IMR-90 (cell line): ENCODE data around the gene IRS4. TPM values are rescaled to one million over a fixed set of nuclear protein-coding genes. Genes with fewer than 3 reads are reported as not detected.
A peak's percentile ranks its signal among the peaks of the same experiment; 100 is the strongest.

Experiments used
- ATAC-seq: fragments of 200-7000 bp; cut with Tn5 transposase; 2 replicates; pipeline ENCODE4 v1.9.1; 2020; ENCODE audit warnings: low read depth, mild to moderate bottlenecking, moderate library complexity
- BruUV-seq: library from RNA; stranded (reverse); fragments of 400-500 nt; replicated peaks from 2 replicates; lab custom pipeline; 2021; lab: Mats Ljungman, UMichigan
- CTCF ChIA-PET: fragments of 300-600 bp; formaldehyde crosslinking; extraction: SDS; loops from one replicate; lab custom pipeline; 2021; ENCODE audit warnings: antibody characterized with exemption; lab: Yijun Ruan, JAX
- POLR2A ChIA-PET: fragments of 300-600 bp; sonication (Branson Sonifier 250); formaldehyde crosslinking; loops from one replicate; lab custom pipeline; 2022; ENCODE audit warnings: antibody characterized with exemption; ENCODE audit not compliant: unreplicated experiment; lab: Charles Lee
- DNase-seq: peaks from one replicate; pipeline ENCODE4 v3.0.0; 2013
- H2AFZ ChIP-seq: replicated peaks from 2 replicates; pipeline ENCODE3; 2013; ENCODE audit warnings: low read length, mild to moderate bottlenecking; ENCODE audit not compliant: poor library complexity
- H2AK5ac ChIP-seq: 2 replicates; pipeline ENCODE4 v1.6.1; 2013; ENCODE audit warnings: low read depth, low read length, inconsistent platforms
- H2AK9ac ChIP-seq: replicated peaks from 2 replicates; pipeline ENCODE3; 2013; ENCODE audit warnings: mild to moderate bottlenecking, low read depth, low read length, moderate library complexity; ENCODE audit not compliant: poor library complexity
- H2BK120ac ChIP-seq: 2 replicates; pipeline ENCODE4 v1.6.1; 2013; ENCODE audit warnings: low read depth, low read length, inconsistent platforms
- H2BK15ac ChIP-seq: 3 replicates; pipeline ENCODE4 v1.6.1; 2013; ENCODE audit warnings: low read depth, low read length, inconsistent platforms
- H2BK20ac ChIP-seq: 2 replicates; pipeline ENCODE4 v1.6.1; 2013; ENCODE audit warnings: low read depth, mild to moderate bottlenecking, inconsistent platforms, low read length, moderate library complexity
- H2BK5ac ChIP-seq: 2 replicates; pipeline ENCODE4 v1.6.1; 2013; ENCODE audit warnings: mild to moderate bottlenecking, low read depth, low read length, inconsistent platforms; ENCODE audit not compliant: poor library complexity, severe bottlenecking
- H3K14ac ChIP-seq: replicated peaks from 2 replicates; pipeline ENCODE4 v1.6.1; 2013; ENCODE audit warnings: low read depth, low read length, inconsistent platforms
- H3K18ac ChIP-seq: 2 replicates; pipeline ENCODE4 v1.6.1; 2013; ENCODE audit warnings: low read depth, low read length, control low read depth
- H3K23ac ChIP-seq: 2 replicates; pipeline ENCODE4 v1.6.1; 2013; ENCODE audit warnings: low read depth, low read length, inconsistent platforms
- H3K27ac ChIP-seq: 2 replicates; pipeline ENCODE4 v1.5.1; 2013; ENCODE audit warnings: mild to moderate bottlenecking, control low read depth, low read length; ENCODE audit not compliant: insufficient read depth
- H3K27me3 ChIP-seq: 2 replicates; pipeline ENCODE4 v1.6.1; 2013; ENCODE audit warnings: low read length; ENCODE audit not compliant: control insufficient read depth, insufficient read depth
- H3K36me3 ChIP-seq: 2 replicates; pipeline ENCODE4 v1.6.1; 2013; ENCODE audit warnings: low read length, mixed read lengths; ENCODE audit not compliant: control insufficient read depth, insufficient read depth
- H3K4ac ChIP-seq: 2 replicates; pipeline ENCODE4 v1.6.1; 2013; ENCODE audit warnings: low read depth, low read length, inconsistent platforms
- H3K4me1 ChIP-seq: 2 replicates; pipeline ENCODE4 v1.6.1; 2013; ENCODE audit warnings: low read length, mixed read lengths; ENCODE audit not compliant: control insufficient read depth, insufficient read depth
- H3K4me2 ChIP-seq: 2 replicates; pipeline ENCODE4 v1.6.1; 2013; ENCODE audit warnings: low read depth, mild to moderate bottlenecking, control low read depth, low read length, moderate library complexity
- H3K4me3 ChIP-seq: 2 replicates; pipeline ENCODE4 v1.5.1; 2013; ENCODE audit warnings: low read depth, mild to moderate bottlenecking, control low read depth, low read length, moderate library complexity; ENCODE audit not compliant: insufficient read depth
- H3K56ac ChIP-seq: 2 replicates; pipeline ENCODE4 v1.6.1; 2013; ENCODE audit warnings: low read length, inconsistent platforms; ENCODE audit not compliant: insufficient read depth; ENCODE audit errors: extremely low read depth
- H3K79me1 ChIP-seq, 2 experiments: 2 replicates each; pipeline ENCODE4 v1.6.1; 2013; ENCODE audit warnings: low read length in 2 of 2, inconsistent platforms in 1 of 2, low read depth in 1 of 2
- H3K9ac ChIP-seq: 2 replicates; pipeline ENCODE4 v1.6.1; 2013; ENCODE audit warnings: low read depth, low read length, control low read depth
- H3K9me1 ChIP-seq: 2 replicates; pipeline ENCODE4 v1.6.1; 2013; ENCODE audit warnings: low read length, inconsistent platforms; ENCODE audit not compliant: insufficient read depth
- H3K9me3 ChIP-seq: 2 replicates; pipeline ENCODE4 v1.6.1; 2013; ENCODE audit warnings: low read length; ENCODE audit not compliant: control insufficient read depth, insufficient read depth
- H4K20me1 ChIP-seq: 2 replicates; pipeline ENCODE4 v1.6.1; 2013; ENCODE audit warnings: low read length, inconsistent platforms; ENCODE audit not compliant: insufficient read depth
- H4K5ac ChIP-seq: 2 replicates; pipeline ENCODE4 v1.6.1; 2013; ENCODE audit warnings: mild to moderate bottlenecking, low read depth, low read length, control low read depth
- H4K8ac ChIP-seq, 2 experiments: 2 replicates each; pipeline ENCODE4 v1.6.1; 2013; ENCODE audit warnings: low read depth in 2 of 2, low read length in 2 of 2, control low read depth in 1 of 2, inconsistent platforms in 1 of 2
- H4K91ac ChIP-seq: 2 replicates; pipeline ENCODE4 v1.6.1; 2013; ENCODE audit warnings: low read depth, low read length, inconsistent platforms; ENCODE audit not compliant: insufficient read depth
- BHLHE40 ChIP-seq: fragments of 150-350 bp; IDR thresholded peaks from 2 replicates; pipeline ENCODE4 v1.6.1; 2016; ENCODE audit warnings: mild to moderate bottlenecking, low read depth, low read length
- MAFK ChIP-seq: IDR thresholded peaks from 2 replicates; pipeline ENCODE4 v1.6.1; 2012; ENCODE audit warnings: low read depth, low read length, improper control_type of control experiment
- MAZ ChIP-seq: IDR thresholded peaks from 2 replicates; pipeline ENCODE4 v1.6.1; 2012; ENCODE audit warnings: low read depth, mild to moderate bottlenecking, low read length, improper control_type of control experiment, moderate library complexity, borderline replicate concordance
- POLR2A ChIP-seq: IDR thresholded peaks from 2 replicates; pipeline ENCODE4 v1.6.1; 2012; ENCODE audit warnings: mild to moderate bottlenecking, low read depth, low read length
- RAD21 ChIP-seq: IDR thresholded peaks from 2 replicates; pipeline ENCODE4 v1.6.1; 2012; ENCODE audit warnings: low read length, improper control_type of control experiment
- WGBS, 2 experiments: methylation state at CpG; one replicate each; pipeline versions ENCODE4 v1.1.5 to v1.1.7; 2013; ENCODE audit warnings: missing lambda C conversion rate in 2 of 2; ENCODE audit not compliant: insufficient read length in 1 of 2; ENCODE audit errors: extremely low coverage in 2 of 2; 5-methylcytosine and 5-hydroxymethylcytosine counted together
- dilution Hi-C: fragments of 300-500 bp; cut with HindIII; formaldehyde crosslinking; loops from one replicate; pipeline ENCODE4 v1.14.3; 2018; ENCODE audit warnings: low sequenced_read_pairs; ENCODE audit not compliant: unreplicated experiment
- in situ Hi-C: fragments of 300-500 bp; cut with MboI; formaldehyde crosslinking; loops from 3 replicates; pipeline ENCODE4 v1.14.3; 2019; ENCODE audit warnings: low sequenced_read_pairs, inconsistent platforms, mixed read lengths
- intact Hi-C: fragments of 100-400 bp; cut with micrococcal nuclease; formaldehyde crosslinking; loops from 2 replicates; pipeline ENCODE4 v1.10.0; 2022
- polyA plus RNA-seq, 3 experiments: library from polyadenylated mRNA; depleted of rRNA; stranded (reverse); fragments of >200 nt; gene quantifications; 2 replicates each; pipeline ENCODE4 v1.2.3, GENCODE V29; 2012; ENCODE audit warnings: low replicate concordance in 1 of 3
- total RNA-seq: library from RNA; depleted of rRNA; stranded (reverse); fragments of >200 nt; gene quantifications from 2 replicates; pipeline ENCODE4 v1.2.3, GENCODE V29; 2012
- TF ChIP-seq, protein P1 (sequence below): fragments of 150-350 bp; IDR thresholded peaks from 2 replicates; pipeline ENCODE4 v1.6.1; 2016; ENCODE audit warnings: low read depth, mild to moderate bottlenecking, low read length, moderate library complexity, borderline replicate concordance
- TF ChIP-seq, protein P2 (sequence below): fragments of 150-350 bp; IDR thresholded peaks from 2 replicates; pipeline ENCODE4 v1.6.1; 2017; ENCODE audit warnings: mild to moderate bottlenecking, antibody characterized with exemption, low read length, low read depth

Gene IRS4
- total and polyA plus RNA-seq, 2 of the 4 experiments (the other 2 are of a cell fraction) = 0.02 TPM; not detected in 1

DNA sequence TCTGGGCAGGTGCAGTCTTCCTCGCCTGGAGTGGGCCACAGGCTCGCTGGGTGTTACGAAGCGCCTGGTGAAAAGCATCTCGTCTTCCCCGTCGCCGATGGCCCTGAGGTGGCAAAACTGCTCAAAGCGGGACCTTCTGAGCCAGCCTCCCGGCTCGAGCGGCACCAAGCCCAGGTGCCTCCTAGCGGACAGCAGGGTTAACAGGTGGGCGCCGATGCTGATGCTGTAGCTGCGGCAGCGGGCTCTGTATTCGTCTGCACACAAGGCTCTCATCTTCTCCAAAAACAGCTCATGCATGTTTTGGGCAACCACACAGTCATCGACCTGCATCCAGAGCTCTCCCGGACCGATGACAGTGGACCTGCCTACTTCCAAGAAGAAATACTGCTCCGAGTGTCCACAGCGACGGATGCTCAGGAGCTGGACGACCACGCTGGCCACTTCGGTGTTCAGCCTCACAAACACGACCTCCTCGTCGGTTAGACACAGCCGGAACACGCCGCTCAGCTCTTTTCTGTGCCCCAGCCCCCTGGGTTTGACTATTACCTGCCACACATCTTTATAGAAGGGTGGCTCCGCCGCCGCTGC is 1.2 kb downstream of the IRS4 start:
- POLR2A ChIA-PET = no interaction called here
- Histone ChIP-seq H3K9me3 (peaks cover 11% of the 10 kb centered on the region; the same call in 1 of the 2 replicates), H3K56ac (no peak overlapping the region), H3K14ac (no peak overlapping the region), H2BK20ac (no peak overlapping the region), H3K4ac (no peak overlapping the region), H2AK5ac (no peak overlapping the region), H3K36me3 (no peaks in the 10 kb centered on the region), H3K79me1 (no peaks in the 10 kb centered on the region), H3K18ac (no peak overlapping the region), H2BK15ac (no peak overlapping the region), H4K5ac (no peak overlapping the region), H3K27ac (no peak overlapping the region), H2AFZ (peak overlapping the region; percentile 70), H4K91ac (no peak overlapping the region), H4K20me1 (no peaks in the 10 kb centered on the region), H3K23ac (no peak overlapping the region), H4K8ac (no peak overlapping the region), H3K27me3 (peaks cover 55% of the 10 kb centered on the region), H3K4me3 (no peak overlapping the region), H3K9ac (no peak overlapping the region), H3K4me2 (no peak overlapping the region), H3K9me1 (no peaks in the 10 kb centered on the region), H2BK5ac (no peak overlapping the region), H3K4me1 (no peaks in the 10 kb centered on the region), H2BK120ac (no peak overlapping the region), H2AK9ac (no peak overlapping the region)
- in situ Hi-C loops (no loop called here), dilution Hi-C loops (no loop called here), intact Hi-C loops (no loop called here)
- ATAC-seq (no peak), DNase-seq (no peak)
- TF ChIP-seq RAD21 (no peak), MAFK (no peak), POLR2A (no peak), BHLHE40 (no peak), MAZ (no peak)
- TF ChIP-seq, protein P1, sequence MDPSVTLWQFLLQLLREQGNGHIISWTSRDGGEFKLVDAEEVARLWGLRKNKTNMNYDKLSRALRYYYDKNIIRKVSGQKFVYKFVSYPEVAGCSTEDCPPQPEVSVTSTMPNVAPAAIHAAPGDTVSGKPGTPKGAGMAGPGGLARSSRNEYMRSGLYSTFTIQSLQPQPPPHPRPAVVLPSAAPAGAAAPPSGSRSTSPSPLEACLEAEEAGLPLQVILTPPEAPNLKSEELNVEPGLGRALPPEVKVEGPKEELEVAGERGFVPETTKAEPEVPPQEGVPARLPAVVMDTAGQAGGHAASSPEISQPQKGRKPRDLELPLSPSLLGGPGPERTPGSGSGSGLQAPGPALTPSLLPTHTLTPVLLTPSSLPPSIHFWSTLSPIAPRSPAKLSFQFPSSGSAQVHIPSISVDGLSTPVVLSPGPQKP = no peak
- TF ChIP-seq, protein P2, sequence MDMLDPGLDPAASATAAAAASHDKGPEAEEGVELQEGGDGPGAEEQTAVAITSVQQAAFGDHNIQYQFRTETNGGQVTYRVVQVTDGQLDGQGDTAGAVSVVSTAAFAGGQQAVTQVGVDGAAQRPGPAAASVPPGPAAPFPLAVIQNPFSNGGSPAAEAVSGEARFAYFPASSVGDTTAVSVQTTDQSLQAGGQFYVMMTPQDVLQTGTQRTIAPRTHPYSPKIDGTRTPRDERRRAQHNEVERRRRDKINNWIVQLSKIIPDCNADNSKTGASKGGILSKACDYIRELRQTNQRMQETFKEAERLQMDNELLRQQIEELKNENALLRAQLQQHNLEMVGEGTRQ = no peak
- CTCF ChIA-PET = no interaction called here
- BruUV-seq = no TSS peak
- WGBS, 2 experiments = 23% methylated on average over 18 of the region's 36 CpGs; no CpG with 5 or more reads in 1 of the 2 experiments
